Skin of body (tissue), 2 donors: ENCODE data around the gene SPATA18. TPM values are rescaled to one million over a fixed set of nuclear protein-coding genes. Genes with fewer than 3 reads are reported as not detected.
"Not testable (repeated sequence)": the region's sequence is repeated elsewhere in the genome, so short reads cannot be mapped to it uniquely, and the experiment has no call there.

Source experiments
- DNase-seq: peaks from one replicate; lab custom pipeline; 2025; lab: John Stamatoyannopoulos, UW
- total RNA-seq: library from RNA; depleted of rRNA; stranded (reverse); fragments of >200 nt; gene quantifications from one replicate; pipeline ENCODE4 v1.2.3, GENCODE V29; 2014

Gene SPATA18
- total RNA-seq, 1 donor from 2014 or later: 5.7 TPM

- DNase-seq: peak; percentile 59
These were observed 741 bp downstream of the SPATA18 start for GRCh38 chr4:52051615-52052474.

- no peak for DNase-seq
These were observed 1.3 kb downstream of the SPATA18 start for GRCh38 chr4:52052475-52052780.

DNA sequence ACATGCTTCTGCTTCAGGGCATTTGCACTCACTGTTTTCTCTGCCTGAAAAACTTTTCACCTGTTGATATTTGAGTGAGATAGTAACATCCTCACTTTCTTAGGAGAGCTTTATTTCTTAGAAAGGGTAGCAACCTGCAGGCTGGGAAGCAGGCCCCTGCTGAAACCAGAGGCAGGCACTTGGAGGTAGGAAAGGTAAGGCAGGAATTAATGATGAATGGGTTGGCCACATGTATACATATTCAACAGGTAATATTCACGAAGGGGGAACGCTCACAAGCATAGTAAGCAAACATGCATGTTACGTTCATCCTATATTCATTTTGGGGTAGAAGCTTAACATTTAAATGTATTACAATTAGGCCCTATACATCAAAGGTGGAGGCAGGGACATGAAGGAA lies 3.1 kb downstream of the SPATA18 start:
- no peak for DNase-seq

- DNase-seq: no peak
These were observed 6.1 kb downstream of the SPATA18 start for GRCh38 chr4:52057196-52057595.

DNA sequence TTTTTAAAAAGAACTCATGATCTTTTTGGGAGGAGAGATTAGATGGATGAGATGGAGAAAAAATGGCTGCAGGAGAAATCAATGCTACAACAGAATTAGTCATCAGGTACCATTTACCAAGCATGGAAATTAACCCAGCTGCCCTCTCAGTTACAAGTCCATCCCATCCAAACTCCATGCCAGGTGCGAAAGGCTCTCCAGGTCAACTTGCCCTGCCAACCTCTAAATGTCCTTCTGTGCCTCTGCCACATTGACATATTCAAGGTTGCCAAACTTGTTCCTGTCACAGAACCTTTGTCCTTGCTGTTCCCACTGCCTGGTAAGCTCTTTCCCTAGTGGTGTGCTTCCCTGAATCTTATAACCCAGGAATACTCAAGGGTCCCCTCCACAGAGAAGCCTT lies 7.2 kb downstream of the SPATA18 start:
- no peak for DNase-seq

DNA sequence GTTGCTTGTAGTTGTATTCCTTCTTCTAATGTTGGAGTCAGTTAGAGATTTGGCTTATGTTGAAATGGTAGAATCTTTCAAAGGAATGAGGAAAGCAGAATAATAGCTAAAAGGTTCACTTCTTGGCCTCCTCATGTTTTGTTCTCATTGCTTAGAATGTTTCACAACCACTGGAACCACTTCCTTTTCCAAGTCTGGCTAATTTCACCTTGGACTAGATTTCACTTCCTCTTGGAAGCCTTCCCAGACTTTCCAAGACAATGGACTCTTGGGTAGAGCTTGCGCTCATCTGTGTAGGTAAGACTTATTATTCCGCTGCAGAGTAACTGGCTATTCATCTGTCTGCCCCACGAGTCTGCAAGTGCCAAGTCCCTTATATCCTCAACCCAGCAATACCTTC lies 8.3 kb downstream of the SPATA18 start:
- peak; percentile 17 for DNase-seq

- peak; percentile 21 for DNase-seq
These were observed 18.5 kb downstream of the SPATA18 start for GRCh38 chr4:52069571-52069970.

DNA sequence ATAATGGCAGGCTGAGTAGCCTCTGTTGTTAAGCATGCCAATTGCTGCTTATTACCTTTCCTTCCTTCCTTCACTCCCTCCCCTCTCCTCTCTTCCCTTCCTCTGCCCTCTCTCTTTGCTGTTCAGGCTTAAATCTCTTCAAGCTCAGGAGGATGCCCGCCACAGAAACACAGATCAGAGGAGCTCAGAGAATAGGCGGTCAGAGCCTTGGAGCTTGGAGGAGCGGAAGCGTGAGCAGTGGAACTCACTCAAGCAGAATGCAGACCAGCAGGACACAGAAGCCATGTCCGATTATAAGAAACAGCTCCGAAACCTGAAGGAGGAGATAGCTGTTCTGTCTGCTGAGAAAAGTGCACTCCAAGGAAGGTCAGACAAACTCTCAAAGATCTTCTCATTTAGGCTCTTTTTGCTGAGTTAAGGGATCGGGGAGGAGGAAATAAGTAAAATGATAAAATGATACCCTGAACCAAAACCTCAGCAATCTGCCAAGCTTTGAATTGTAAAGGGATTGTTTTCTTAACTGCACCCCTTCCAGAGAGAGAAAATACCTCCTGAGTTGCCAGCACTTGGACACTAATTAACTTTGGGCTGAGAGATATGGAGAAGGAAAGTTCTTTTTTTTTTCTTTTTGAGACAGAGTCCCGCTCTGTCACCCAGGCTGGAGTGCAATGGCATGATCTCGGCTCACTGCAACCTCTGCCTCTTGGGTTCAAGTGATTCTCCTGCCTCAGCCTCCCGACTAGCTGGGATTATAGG lies 20.9 kb downstream of the SPATA18 start:
- DNase-seq: no peak

DNA sequence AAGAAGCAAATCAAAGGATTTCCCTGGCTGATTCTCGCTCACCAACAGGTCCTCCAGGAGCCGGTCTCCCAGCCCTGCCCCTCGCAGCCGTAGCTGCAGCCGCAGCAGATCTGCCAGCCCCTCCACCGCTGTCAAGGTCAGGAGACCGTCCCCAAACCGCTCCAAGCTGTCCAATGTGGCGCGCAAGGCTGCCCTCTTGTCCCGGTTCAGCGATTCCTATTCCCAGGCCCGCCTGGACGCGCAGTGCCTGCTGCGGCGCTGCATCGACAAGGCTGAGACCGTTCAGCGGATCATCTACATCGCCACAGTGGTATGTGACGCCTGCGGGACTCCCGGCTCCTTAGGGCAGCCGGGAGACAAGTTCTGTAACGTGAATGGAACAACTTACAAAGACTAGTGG lies 25.6 kb downstream of the SPATA18 start:
- no peak for DNase-seq

GRCh38 chr4:52079659-52080058 lies 28.6 kb downstream of the SPATA18 start:
- no peak for DNase-seq

- DNase-seq: no peak
These were observed 30.1 kb downstream of the SPATA18 start for GRCh38 chr4:52081216-52081615.

- not testable (repeated sequence) for DNase-seq
These were observed 35.3 kb downstream of the SPATA18 start for GRCh38 chr4:52086425-52086824.

DNA sequence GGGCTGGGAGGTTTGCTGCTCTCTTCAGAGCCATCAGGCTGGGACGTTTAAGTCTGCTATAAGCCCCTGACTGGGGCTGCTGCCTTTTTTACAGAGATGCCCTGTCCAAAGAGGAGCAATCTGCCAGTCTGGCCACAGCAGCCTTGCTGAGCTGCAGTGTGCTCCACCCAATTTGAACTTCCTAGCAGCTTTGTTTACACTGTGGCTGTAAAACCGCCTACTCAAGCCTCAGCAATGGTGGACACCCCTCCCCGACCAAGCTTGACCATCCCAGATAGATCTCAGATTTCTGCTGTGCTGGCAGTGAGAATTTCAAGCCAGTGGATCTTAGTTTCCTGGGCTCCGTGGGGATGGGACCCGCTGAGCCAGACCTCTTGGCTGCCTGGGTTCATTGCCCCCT lies 40.7 kb downstream of the SPATA18 start:
- no peak for DNase-seq

GRCh38 chr4:52093466-52093865 lies 42.4 kb downstream of the SPATA18 start:
- DNase-seq: no peak

DNA sequence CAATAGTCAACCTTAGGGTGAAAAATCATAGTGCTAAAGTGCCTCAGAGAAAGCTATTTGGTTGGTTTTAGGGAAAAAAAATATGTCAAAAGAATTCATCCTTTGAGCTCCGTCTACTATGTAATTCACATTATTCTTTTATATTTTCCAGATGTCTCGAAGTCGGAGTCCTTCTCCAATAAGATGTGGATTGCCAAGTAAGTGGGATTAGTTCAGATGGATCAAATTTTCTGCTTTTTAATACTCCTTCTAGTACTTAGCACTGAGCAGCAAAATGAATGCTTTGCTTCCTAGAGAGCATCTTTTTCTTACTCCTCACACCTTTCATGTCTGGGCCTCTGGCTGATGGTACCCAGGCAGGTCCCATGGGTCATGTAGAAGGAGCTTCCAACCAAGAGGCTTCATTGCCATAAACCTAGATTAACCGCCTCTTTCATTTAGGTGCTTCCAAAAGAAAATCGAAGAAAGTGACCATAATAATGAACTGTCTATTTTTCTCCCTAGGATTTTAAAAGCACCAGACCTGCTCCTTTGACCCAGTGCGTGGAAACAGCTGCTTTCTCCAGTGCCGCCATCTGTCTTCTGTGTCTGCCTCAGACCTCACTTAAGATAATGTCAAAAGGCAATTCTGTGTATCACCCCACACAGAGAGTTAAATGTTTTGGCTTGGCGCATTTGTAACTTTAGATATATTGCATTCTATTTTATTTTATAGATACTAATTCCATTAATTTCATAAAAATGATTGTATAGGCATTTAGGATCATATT lies 43.5 kb downstream of the SPATA18 start:
- DNase-seq: peak; percentile 69

GRCh38 chr4:52095374-52095773 lies 44.3 kb downstream of the SPATA18 start:
- DNase-seq: no peak

DNA sequence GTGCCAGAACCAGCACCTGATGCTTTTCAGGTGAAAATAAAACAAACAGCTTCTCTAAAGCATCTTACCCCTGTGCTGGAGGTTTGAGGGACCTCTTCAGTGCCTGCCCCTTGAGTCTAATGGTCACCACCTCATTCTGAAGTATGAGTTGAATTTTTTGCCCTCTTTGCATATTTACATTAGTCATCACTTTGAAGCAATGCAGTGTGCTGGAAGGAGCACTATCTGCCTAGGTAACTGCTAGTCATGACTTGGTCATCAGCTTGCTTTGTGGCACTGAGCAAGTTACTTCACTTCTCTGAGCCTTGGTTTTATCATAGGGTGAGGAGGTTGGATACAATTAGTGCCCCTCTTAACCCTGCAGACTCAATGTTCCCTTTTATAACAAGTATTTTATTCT lies 44.9 kb downstream of the SPATA18 start:
- DNase-seq: no peak

- no peak for DNase-seq
These were observed 47.5 kb downstream of the SPATA18 start for GRCh38 chr4:52098618-52099017.

DNA sequence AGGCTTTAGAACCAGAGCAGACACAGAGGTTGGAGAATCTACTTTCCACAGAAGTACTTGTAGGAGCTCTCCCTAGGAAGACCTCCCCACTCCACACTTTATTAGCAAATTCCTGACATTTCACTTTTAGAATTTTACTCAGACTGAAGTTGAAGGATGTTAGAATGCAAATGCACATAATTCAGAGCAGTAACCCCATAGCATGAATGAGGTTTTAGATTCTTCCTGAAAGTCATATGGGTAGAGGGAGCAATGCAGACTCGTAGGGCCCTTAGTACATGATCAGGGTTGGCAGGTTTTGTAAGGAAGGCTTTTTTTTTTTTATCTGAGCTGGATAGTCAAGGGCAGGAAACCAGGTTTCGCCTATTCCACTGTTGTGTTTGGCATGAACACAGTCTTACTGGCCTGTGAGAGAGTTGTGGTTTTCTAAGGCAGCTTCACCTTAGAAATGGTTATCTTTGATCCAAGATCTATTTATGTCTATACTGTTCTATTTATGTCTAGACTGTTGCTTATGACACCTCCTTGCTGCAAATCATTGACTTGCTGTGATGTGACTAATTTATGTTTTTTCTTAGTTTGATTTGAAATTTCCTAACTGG lies 48.9 kb downstream of the SPATA18 start:
- DNase-seq: no peak

DNA sequence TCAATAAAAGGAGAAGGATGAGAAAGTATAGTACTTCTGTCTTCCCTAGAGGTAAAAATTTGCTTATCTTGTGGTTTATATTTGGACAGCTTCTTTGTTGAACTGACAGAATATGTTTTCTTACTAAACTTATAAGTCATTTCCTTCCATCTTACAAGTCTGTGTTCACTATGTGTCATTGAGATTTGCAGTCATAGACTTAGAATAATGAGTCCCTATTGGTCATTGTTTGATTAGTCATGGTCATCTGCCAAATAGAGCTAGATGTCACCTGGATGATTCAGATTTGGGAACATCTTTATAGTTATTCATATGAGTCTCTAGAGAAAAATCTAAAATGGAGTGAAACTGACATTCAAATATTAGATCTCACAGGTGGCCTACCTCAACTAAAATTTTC lies 51.5 kb downstream of the SPATA18 start:
- DNase-seq: no peak

GRCh38 chr4:52103319-52103718 lies 52.2 kb downstream of the SPATA18 start:
- peak; percentile 63 for DNase-seq

DNA sequence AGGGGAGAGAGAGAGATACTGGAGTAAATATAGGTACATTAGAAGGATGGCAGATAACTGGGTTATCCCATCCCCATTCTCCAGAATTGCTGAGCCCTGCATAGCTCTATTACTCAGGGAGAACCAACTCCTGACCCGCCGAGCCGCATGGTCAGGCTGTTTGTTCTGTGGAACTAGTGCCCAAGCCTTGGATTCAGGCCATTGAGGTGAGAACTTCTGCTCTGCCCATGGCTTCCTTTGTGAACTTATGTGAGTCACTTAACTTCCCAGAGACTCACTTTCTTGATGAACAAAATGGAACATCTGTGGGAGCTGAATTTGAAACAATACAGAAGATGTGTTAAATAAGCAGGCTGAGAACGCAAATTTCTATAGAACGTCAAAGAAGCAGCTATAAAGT lies 54.2 kb downstream of the SPATA18 start:
- DNase-seq: no peak
